Measurements from ENCODE around the gene TAOK1.
"Not testable (repeated sequence)": the region's sequence is repeated elsewhere in the genome, so short reads cannot be mapped to it uniquely, and the experiment has no call there.

TAOK1 gene

DNA sequence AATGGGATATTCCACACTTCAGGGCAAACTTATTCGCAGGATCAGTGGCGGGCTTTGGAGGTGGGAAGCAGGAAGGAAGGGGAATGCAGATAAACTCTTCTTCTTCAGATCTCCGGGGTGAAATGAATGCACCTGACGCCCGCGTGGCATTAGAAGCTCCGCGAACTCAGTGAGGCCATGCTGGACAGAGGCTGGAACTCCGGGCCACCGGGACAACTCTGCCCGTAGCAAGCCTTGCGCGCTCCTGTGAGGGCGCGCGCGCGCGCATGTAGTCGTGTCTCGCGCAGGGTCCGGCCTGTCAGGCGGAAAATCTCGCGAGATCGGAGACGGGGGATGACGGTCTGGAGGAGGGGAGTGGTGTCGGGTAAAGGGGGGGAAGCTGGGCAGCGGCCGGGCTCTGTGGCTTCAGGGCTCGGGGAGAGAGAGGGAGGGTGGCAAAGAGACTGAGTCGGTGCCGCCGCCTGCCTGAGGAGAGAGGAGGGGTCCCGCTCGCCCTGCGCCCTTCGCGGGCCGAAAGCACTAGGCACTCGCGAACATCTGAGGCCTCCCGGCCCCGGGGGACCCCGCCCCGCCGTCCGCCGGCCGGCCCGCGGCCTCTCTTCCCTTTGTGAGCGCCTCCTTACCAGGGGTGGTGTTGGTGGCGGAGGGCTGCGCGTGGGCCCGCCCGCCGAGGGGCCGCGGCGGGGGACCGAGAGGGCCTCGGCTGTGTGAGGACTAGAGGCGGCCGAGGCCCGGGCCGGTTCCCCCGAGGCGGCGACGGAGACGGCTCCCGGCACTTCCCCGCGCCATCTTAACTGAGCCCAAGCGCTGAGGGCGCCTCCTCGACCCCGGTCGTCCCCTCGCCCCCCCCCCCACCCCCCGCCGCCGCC, at the start of gene TAOK1:
TAOK1 (plus strand) TSS at position 382 of the 869 bp plus-strand sequence. CDS start 61,186 bp downstream, outside the sequence.
- Histone ChIP-seq H3K27me3 (no peaks in the 10 kb centered on the region), H3K36me3 (no peaks in the 10 kb centered on the region), H3K27ac (peak within 1 kb of the TSS; percentile 92 to 97), H3K4me3 (peak within 1 kb of the TSS; percentile 66 to 86), H3K9me3 (no peaks in the 10 kb centered on the region), H3K4me1 (peaks cover 0 to 34% (median 17%) of the 10 kb centered on the region in 4 donors)
- TF ChIP-seq, protein P1, sequence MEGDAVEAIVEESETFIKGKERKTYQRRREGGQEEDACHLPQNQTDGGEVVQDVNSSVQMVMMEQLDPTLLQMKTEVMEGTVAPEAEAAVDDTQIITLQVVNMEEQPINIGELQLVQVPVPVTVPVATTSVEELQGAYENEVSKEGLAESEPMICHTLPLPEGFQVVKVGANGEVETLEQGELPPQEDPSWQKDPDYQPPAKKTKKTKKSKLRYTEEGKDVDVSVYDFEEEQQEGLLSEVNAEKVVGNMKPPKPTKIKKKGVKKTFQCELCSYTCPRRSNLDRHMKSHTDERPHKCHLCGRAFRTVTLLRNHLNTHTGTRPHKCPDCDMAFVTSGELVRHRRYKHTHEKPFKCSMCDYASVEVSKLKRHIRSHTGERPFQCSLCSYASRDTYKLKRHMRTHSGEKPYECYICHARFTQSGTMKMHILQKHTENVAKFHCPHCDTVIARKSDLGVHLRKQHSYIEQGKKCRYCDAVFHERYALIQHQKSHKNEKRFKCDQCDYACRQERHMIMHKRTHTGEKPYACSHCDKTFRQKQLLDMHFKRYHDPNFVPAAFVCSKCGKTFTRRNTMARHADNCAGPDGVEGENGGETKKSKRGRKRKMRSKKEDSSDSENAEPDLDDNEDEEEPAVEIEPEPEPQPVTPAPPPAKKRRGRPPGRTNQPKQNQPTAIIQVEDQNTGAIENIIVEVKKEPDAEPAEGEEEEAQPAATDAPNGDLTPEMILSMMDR (IDR thresholded peaks at IDR 0.05) = peak in 1 of 2 experiments; percentile 13
- intact Hi-C loops (cut with DNase I; ENCODE audit: low total_unique reads) = loop anchor here (5.0 kb wide), 1 partner anchor 573 kb away; no protein-coding TSS in a partner anchor
- DNase-seq = peak; percentile 99 to 100

DNA sequence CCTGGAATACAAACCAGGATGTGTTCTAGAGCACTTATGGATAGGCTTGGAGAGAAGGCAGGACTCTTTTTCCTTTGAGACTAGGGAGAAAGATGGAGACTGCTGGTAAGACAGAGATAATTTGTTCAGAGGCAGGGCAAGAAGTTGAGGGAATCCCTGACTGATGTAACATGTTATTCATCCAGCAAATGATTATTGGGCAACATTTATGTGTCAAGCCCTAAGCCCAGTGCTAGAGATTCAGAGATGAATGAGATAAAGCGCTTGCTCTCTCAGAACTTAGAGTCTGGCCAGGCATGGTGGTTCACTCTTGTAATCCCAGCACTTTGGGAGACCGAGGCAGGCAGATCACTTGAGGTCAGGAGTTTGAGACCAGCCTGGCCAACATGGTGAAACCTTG, 48.4 kb upstream of the TAOK1 start:
- Histone ChIP-seq H3K9me3 (no peaks in the 10 kb centered on the region), H3K27me3 (peaks cover 0 to 4% of the 10 kb centered on the region in 2 donors), H3K4me3 (no peak overlapping the region), H3K36me3 (no peaks in the 10 kb centered on the region), H3K27ac (no peak overlapping the region), H3K4me1 (no peaks in the 10 kb centered on the region)
- DNase-seq = no peak
- intact Hi-C loops (cut with DNase I; ENCODE audit: low total_unique reads) = no loop called here
- TF ChIP-seq, protein P1 (IDR thresholded peaks at IDR 0.05) = no peak

DNA sequence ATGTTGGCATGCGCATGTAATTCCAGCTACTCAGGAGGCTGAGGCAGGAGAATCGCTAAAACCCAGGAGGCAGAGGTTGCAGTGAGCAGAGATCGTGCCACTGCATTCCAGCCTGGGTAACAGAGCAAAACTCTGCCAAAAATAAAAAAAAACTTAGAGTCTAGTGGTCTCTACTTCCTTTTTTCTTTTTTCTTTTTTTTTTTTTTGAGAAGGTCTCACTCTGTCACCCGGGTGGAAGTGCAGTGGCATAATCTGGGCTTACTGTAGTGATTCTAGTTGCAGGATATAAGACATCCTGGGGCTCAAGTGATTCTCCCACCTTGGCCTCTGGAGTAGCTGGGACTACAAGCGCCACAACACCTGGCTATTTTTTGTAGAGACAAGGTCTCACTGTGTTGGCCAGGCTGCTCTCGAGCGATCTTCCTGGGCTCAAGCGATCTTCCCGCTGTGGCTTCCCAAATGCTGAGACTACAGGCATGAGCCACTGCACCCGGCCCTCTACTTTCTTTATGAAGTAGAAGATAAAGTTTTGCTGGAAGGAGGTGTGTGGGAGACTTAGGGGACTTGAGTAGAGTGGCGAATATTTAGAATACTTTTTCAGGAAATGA, 47.9 kb upstream of the TAOK1 start:
- Histone ChIP-seq H3K27me3 (peaks cover 0 to 5% of the 10 kb centered on the region in 2 donors), H3K4me1 (no peaks in the 10 kb centered on the region), H3K9me3 (no peaks in the 10 kb centered on the region), H3K27ac (no peak overlapping the region), H3K36me3 (no peaks in the 10 kb centered on the region), H3K4me3 (no peak overlapping the region)
- TF ChIP-seq, protein P1 (IDR thresholded peaks at IDR 0.05) = no peak
- intact Hi-C loops (cut with DNase I; ENCODE audit: low total_unique reads) = no loop called here
- DNase-seq = no peak

DNA sequence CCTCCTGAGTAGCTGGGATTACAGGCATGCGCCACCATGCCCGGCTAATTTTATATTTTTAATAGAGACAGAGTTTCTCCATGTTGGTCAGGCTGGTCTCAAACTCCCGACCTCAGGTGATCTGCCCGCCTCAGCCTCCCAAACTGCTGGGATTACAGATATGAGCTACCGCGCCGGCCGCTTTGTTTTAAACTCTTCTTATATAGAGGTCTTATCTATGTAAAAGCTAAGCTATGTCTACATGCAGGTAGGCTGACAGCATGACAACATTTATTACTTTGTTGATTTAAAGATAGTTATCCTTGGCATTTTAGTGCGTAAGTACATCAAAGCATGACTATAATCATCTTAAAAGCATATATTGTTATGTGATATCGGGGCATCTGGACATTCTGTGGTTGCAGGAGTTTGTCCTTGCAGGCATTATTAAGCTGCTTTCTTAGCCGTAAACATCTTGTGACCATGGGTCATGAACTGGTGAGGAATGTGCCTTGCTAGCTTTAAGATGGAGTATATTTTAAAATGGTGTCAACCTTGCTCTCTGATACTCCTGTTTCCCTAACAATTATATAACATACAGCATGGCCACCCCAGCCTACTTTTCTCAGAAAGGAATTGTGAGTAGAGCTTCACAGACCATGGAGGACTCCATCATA, 45.8 kb upstream of the TAOK1 start:
- Histone ChIP-seq H3K4me3 (no peak overlapping the region), H3K36me3 (no peaks in the 10 kb centered on the region), H3K9me3 (no peaks in the 10 kb centered on the region), H3K4me1 (no peaks in the 10 kb centered on the region), H3K27me3 (peaks cover 0 to 5% of the 10 kb centered on the region in 2 donors), H3K27ac (no peak overlapping the region)
- no peak for DNase-seq
- intact Hi-C loops (cut with DNase I; ENCODE audit: low total_unique reads) = no loop called here
- TF ChIP-seq, protein P1 (IDR thresholded peaks at IDR 0.05) = no peak

DNA sequence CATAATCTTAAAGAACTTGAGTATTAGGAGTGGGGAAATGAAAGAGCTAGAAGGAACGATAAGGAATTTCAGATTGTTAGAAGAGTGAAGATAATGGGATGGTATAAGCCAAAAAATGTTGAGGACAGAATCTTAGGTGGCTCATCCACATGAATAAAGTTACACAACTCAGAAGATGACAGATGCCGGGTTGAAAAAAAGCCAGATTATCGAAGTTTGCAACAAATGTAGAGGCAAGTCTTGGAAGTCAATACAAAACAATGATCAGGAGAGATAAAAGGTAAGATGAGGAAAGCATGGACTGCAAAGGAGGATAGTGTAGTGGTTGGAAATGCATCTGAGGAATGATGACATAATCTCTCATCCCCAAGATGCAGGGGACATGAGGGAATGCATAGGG, 45.1 kb upstream of the TAOK1 start:
- no peak overlapping the region for H3K27ac ChIP-seq
- no peak for DNase-seq
- no peaks in the 10 kb centered on the region for H3K36me3 ChIP-seq
- peaks cover 0 to 5% of the 10 kb centered on the region in 2 donors for H3K27me3 ChIP-seq
- H3K4me3 ChIP-seq = no peak overlapping the region
- TF ChIP-seq, protein P1 (IDR thresholded peaks at IDR 0.05) = no peak
- intact Hi-C loops (cut with DNase I; ENCODE audit: low total_unique reads) = no loop called here
- H3K4me1 ChIP-seq = no peaks in the 10 kb centered on the region
- no peaks in the 10 kb centered on the region for H3K9me3 ChIP-seq

DNA sequence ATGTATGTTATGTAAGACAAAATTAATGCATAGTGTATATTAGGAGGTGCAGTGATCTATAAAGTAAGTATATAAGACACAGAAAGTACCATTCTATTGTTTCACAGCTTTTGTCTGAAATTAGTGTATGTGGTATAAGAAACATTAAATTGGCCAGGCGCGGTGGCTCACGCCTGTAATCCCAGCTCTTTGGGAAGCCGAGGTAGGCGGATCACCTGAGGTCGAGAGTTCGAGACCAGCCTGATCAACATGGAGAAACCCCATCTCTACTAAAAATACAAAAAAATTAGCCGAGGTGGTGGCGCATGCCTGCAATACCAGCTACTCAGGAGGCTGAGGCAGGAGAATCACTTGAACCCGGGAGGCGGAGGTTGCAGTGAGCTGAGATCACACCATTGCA, 44.7 kb upstream of the TAOK1 start:
- H3K36me3 ChIP-seq; H3K27ac ChIP-seq; H3K27me3 ChIP-seq; intact Hi-C loops (cut with DNase I; ENCODE audit: low total_unique reads); H3K4me3 ChIP-seq; H3K4me1 ChIP-seq; H3K9me3 ChIP-seq; DNase-seq: not testable (repeated sequence)

Measured in tibial artery (tissue), 4 donors.